Measurements from ENCODE around the gene FLRT1. TPM values are rescaled to one million over a fixed set of nuclear protein-coding genes. Genes with fewer than 3 reads are reported as not detected.

FLRT1 gene
- total and polyA plus RNA-seq, 2 of the 13 experiments (the other 11 are each of a cell fraction or from before 2014, with no cell fraction given): 0.02 to 0.08 TPM

- TF ChIP-seq NFATC3 (CRISPR knock-in tag; IDR thresholded peaks at IDR 0.05): no peak
- TF ChIP-seq AGO1 (IDR thresholded peaks at IDR 0.05; ENCODE audit: low read depth, low read length, poor library complexity, severe bottlenecking): peak; percentile 8
- no peak for TF ChIP-seq ZBTB20 (CRISPR knock-in tag; IDR thresholded peaks at IDR 0.05; ENCODE audit: borderline replicate concordance, low read depth)
- TF ChIP-seq CHCHD3 (CRISPR knock-in tag; IDR thresholded peaks at IDR 0.05): 0 out of 2 replicates have a peak, but pooled peaks have one; percentile 67
- TF ChIP-seq FOXM1 (CRISPR knock-in tag; IDR thresholded peaks at IDR 0.05): 0 out of 2 replicates have a peak, but pooled peaks have one; percentile 37
- TF ChIP-seq SP2 (CRISPR knock-in tag; IDR thresholded peaks at IDR 0.05): peak; percentile 68
- TF ChIP-seq ZSCAN12 (CRISPR knock-in tag; IDR thresholded peaks at IDR 0.05): no peak
- no peak for TF ChIP-seq SMARCC2 (IDR thresholded peaks at IDR 0.05)
- TF ChIP-seq MLXIP (CRISPR knock-in tag; IDR thresholded peaks at IDR 0.05; ENCODE audit: borderline replicate concordance): peak; percentile 65; the same call in 1 of the 2 replicates
- no peak for TF ChIP-seq FLYWCH1 (CRISPR knock-in tag; IDR thresholded peaks at IDR 0.05)
- no peak; the same call in 1 of the 2 replicates for TF ChIP-seq ZNF891 (CRISPR knock-in tag; IDR thresholded peaks at IDR 0.05)
- peak; percentile 65; the same call in 1 of the 2 replicates for TF ChIP-seq GMEB1 (CRISPR knock-in tag; IDR thresholded peaks at IDR 0.05; ENCODE audit: borderline replicate concordance)
- TF ChIP-seq RNF2 (conservative IDR thresholded peaks at IDR 0.05; ENCODE audit: low read depth): no peak
- TF ChIP-seq TFAP4 (IDR thresholded peaks at IDR 0.05; ENCODE audit: borderline replicate concordance, low read depth): peak; percentile 8; the same call in 1 of the 2 replicates
- TF ChIP-seq KLF16 (CRISPR knock-in tag; IDR thresholded peaks at IDR 0.05): peak in 1 of 2 experiments; percentile 71; a peak in 1 of 4 replicates
- no peak for TF ChIP-seq EHMT2 (IDR thresholded peaks at IDR 0.05; ENCODE audit: borderline replicate concordance, low read depth, low read length)
- no peak; the same call in 1 of the 2 replicates for TF ChIP-seq ZNF253 (CRISPR knock-in tag; IDR thresholded peaks at IDR 0.05; ENCODE audit: borderline replicate concordance)
- no peak for TF ChIP-seq HNRNPUL1 (IDR thresholded peaks at IDR 0.05; ENCODE audit: low read depth, low read length)
- TF ChIP-seq, protein P1, sequence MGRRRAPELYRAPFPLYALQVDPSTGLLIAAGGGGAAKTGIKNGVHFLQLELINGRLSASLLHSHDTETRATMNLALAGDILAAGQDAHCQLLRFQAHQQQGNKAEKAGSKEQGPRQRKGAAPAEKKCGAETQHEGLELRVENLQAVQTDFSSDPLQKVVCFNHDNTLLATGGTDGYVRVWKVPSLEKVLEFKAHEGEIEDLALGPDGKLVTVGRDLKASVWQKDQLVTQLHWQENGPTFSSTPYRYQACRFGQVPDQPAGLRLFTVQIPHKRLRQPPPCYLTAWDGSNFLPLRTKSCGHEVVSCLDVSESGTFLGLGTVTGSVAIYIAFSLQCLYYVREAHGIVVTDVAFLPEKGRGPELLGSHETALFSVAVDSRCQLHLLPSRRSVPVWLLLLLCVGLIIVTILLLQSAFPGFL (CRISPR knock-in tag; IDR thresholded peaks at IDR 0.05): no peak
- peak; percentile 91 for TF ChIP-seq DNMT1 (CRISPR knock-in tag; IDR thresholded peaks at IDR 0.05)
- TF ChIP-seq NR2F1 (CRISPR knock-in tag; IDR thresholded peaks at IDR 0.05): no peak
- TF ChIP-seq TCF7L2 (IDR thresholded peaks at IDR 0.05; ENCODE audit: low read depth, low read length): no peak
- TF ChIP-seq ZSCAN30 (CRISPR knock-in tag; IDR thresholded peaks at IDR 0.05): peak; percentile 86; the same call in 1 of the 2 replicates
Measured at GRCh38 chr11:63986156-63986931, 49.4 kb upstream of the FLRT1 start, which contains the start of gene OTUB1 (continued).
